Chondrocyte (in vitro differentiated cells): ENCODE results near the gene CTRB1. TPM values are rescaled to one million over a fixed set of nuclear protein-coding genes. Genes with fewer than 3 reads are reported as not detected.
A peak's percentile ranks its signal among the peaks of the same experiment; 100 is the strongest.

ENCODE experiments used
- DNase-seq: peaks from one replicate; pipeline ENCODE4 v3.0.0; 2021; ENCODE audit warnings: mixed read lengths, low spot score
- H3K27ac Mint-ChIP-seq: one replicate; pipeline ENCODE4 v1.8.0; 2021; ENCODE audit warnings: mild to moderate bottlenecking, moderate library complexity, mixed read lengths; ENCODE audit not compliant: unreplicated experiment
- H3K27me3 Mint-ChIP-seq: 2 replicates; pipeline ENCODE4 v1.8.0; 2021; ENCODE audit warnings: low read depth, mixed read lengths
- H3K36me3 Mint-ChIP-seq: 2 replicates; pipeline ENCODE4 v1.8.0; 2021; ENCODE audit warnings: low read depth, mixed read lengths
- H3K4me1 Mint-ChIP-seq: 2 replicates; pipeline ENCODE4 v1.8.0; 2021; ENCODE audit warnings: low read depth, mild to moderate bottlenecking, mixed read lengths
- H3K4me3 Mint-ChIP-seq: one replicate; pipeline ENCODE4 v1.8.0; 2021; ENCODE audit warnings: mild to moderate bottlenecking, moderate library complexity, mixed read lengths; ENCODE audit not compliant: unreplicated experiment
- H3K9me3 Mint-ChIP-seq: 2 replicates; pipeline ENCODE4 v1.8.0; 2021; ENCODE audit warnings: low read depth, mixed read lengths
- CTCF ChIP-seq: fragments of 200-600 bp; sonication (generic); IDR thresholded peaks from 2 replicates; pipeline ENCODE4 v1.5.0; 2021; ENCODE audit warnings: antibody characterized with exemption, mild to moderate bottlenecking, moderate library complexity
- total RNA-seq: library from RNA; stranded (reverse); gene quantifications from 3 replicates; pipeline ENCODE4 v1.2.1, GENCODE V29; 2021

The CTRB1 gene
- total RNA-seq, 1 donor from 2014 or later, result not detected

- peak overlapping the region; percentile 100 for H3K27ac Mint-ChIP-seq
- peaks cover 83% of the 10 kb centered on the region for H3K4me1 Mint-ChIP-seq
- TF ChIP-seq CTCF, result no peak
- DNase-seq, result no peak
- H3K9me3 Mint-ChIP-seq, result no peaks in the 10 kb centered on the region
- no peaks in the 10 kb centered on the region for H3K27me3 Mint-ChIP-seq
- peak overlapping the region; percentile 90 for H3K4me3 Mint-ChIP-seq
- peaks cover 2% of the 10 kb centered on the region for H3K36me3 Mint-ChIP-seq
These were observed 29.4 kb downstream of the CTRB1 start for GRCh38 chr16:75248142-75248535.

GRCh38 chr16:75248536-75249380 lies 30.0 kb downstream of the CTRB1 start:
- H3K36me3 Mint-ChIP-seq, result peaks cover 2% of the 10 kb centered on the region
- peak overlapping the region; percentile 90 for H3K4me3 Mint-ChIP-seq
- no peaks in the 10 kb centered on the region for H3K27me3 Mint-ChIP-seq
- peak overlapping the region; percentile 100 for H3K27ac Mint-ChIP-seq
- no peaks in the 10 kb centered on the region for H3K9me3 Mint-ChIP-seq
- no peak for DNase-seq
- TF ChIP-seq CTCF, result no peak
- H3K4me1 Mint-ChIP-seq, result peaks cover 83% of the 10 kb centered on the region

GRCh38 chr16:75249441-75249840 lies 30.7 kb downstream of the CTRB1 start:
- H3K4me1 Mint-ChIP-seq, result peaks cover 83% of the 10 kb centered on the region

GRCh38 chr16:75250089-75250808 lies 31.5 kb downstream of the CTRB1 start:
- Mint-ChIP-seq H3K4me1 (peaks cover 84% of the 10 kb centered on the region), H3K9me3 (no peaks in the 10 kb centered on the region), H3K36me3 (peaks cover 2% of the 10 kb centered on the region), H3K27me3 (no peaks in the 10 kb centered on the region), H3K27ac (peak overlapping the region; percentile 93), H3K4me3 (peak overlapping the region; percentile 90)
- DNase-seq, result no peak
- TF ChIP-seq CTCF, result no peak

More at GRCh38 chr16:75249441-75249840, 30.7 kb downstream of the CTRB1 start:
- TF ChIP-seq CTCF, result no peak
- Mint-ChIP-seq H3K36me3 (peaks cover 2% of the 10 kb centered on the region), H3K27me3 (no peaks in the 10 kb centered on the region), H3K4me3 (peak overlapping the region; percentile 90), H3K9me3 (no peaks in the 10 kb centered on the region), H3K27ac (peak overlapping the region; percentile 68)
- no peak for DNase-seq

GRCh38 chr16:75250809-75251279 lies 32.1 kb downstream of the CTRB1 start:
- no peaks in the 10 kb centered on the region for H3K9me3 Mint-ChIP-seq
- peaks cover 86% of the 10 kb centered on the region for H3K4me1 Mint-ChIP-seq
- no peak for TF ChIP-seq CTCF
- no peak for DNase-seq
- H3K27me3 Mint-ChIP-seq, result no peaks in the 10 kb centered on the region
- peaks cover 2% of the 10 kb centered on the region for H3K36me3 Mint-ChIP-seq
- H3K27ac Mint-ChIP-seq, result peak overlapping the region; percentile 93
- H3K4me3 Mint-ChIP-seq, result peak overlapping the region; percentile 90
